PC-3 (cell line): ENCODE data around the gene EEF1E1.

ENCODE experiments used
- CTCF ChIP-seq: fragments of 300-600 bp; sonication (generic); conservative IDR thresholded peaks from 2 replicates; pipeline ENCODE4 v1.5.1; 2017; ENCODE audit warnings: antibody characterized with exemption, low read depth, mild to moderate bottlenecking, low read length
- EZH2 ChIP-seq: fragments of 300-600 bp; sonication (generic); IDR thresholded peaks from one replicate; pipeline ENCODE4 v1.6.1; 2017; ENCODE audit warnings: antibody characterized with exemption, mild to moderate bottlenecking, low read length; ENCODE audit not compliant: unreplicated experiment
- EZH2phosphoT487 ChIP-seq: fragments of 300-600 bp; sonication (generic); IDR thresholded peaks from 2 replicates; pipeline ENCODE4 v1.6.1; 2018; ENCODE audit warnings: mild to moderate bottlenecking, antibody characterized with exemption, low read length, borderline replicate concordance

GRCh38 chr6:8113131-8113654 lies 10.8 kb upstream of the EEF1E1 start:
- TF ChIP-seq CTCF (no peak), EZH2 (no peak), EZH2phosphoT487 (no peak)
